Body of pancreas (tissue), 4 donors: ENCODE data around the gene RCOR1.

ENCODE experiments used
- POLR2A ChIP-seq, 3 donors: fragments of 450-650 bp; IDR thresholded peaks; one replicate each; pipeline ENCODE4 v1.6.1; 2016; ENCODE audit warnings: antibody characterized with exemption in 3 of 3, mild to moderate bottlenecking in 2 of 3
- TF ChIP-seq, protein P1 (sequence below), 7 experiments: fragments of 450-650 bp in 4 of 7; fragments of 200-600 bp in 3 of 7; sonication (generic) in 3 of 7; IDR thresholded peaks; one replicate each; pipeline ENCODE4 v1.5.1; 2016 to 2019; ENCODE audit warnings: antibody characterized with exemption in 7 of 7

DNA sequence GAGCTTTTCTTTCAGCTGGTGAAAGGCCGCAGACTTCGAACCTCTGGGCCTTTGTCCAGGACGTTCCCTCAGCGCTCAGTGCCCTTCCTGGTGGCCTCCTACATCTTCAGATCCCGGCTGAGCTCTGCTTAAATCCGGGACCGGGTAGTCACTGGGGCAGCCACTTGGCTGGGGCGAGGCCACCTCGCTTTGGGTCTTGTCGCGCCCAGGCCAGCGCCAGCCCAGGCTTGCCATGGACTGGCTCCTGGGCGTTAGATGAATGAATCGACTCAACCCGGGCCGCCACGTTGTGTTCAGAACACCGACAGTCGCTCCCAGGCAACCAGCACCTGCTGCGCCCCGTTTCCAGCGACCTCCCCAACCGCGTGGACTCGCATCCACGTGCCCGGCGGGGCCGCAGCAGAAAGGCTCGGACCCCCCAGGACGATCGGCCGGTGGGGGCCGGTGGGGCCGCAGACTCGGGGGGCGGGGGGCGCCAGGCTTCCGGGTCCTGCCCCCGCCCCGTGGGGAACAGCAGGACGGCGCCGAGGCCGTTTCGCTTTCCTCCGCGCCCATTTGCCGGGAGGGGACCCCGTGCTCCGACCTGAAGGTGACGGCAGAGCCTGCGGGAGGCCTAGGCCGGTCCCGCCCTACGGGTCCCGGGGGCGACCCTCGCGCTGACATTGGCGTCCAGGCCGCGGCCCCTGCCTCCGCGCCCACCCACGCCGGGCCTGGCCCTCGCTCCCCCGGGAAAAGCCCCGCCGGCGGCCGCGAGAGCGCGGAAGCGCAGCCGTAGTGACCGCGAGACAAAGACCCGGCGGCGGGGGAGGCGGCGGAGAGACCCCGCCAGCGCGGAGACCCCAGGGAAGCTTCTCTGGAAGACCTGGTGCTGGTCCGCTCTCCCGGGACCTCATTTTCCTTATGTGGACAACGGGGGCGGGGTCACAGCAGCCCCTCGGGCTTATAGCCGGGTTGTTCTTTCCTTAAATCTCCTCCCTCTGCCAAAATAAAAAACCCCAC, 37.3 kb upstream of the RCOR1 start:
- TF ChIP-seq, protein P1, sequence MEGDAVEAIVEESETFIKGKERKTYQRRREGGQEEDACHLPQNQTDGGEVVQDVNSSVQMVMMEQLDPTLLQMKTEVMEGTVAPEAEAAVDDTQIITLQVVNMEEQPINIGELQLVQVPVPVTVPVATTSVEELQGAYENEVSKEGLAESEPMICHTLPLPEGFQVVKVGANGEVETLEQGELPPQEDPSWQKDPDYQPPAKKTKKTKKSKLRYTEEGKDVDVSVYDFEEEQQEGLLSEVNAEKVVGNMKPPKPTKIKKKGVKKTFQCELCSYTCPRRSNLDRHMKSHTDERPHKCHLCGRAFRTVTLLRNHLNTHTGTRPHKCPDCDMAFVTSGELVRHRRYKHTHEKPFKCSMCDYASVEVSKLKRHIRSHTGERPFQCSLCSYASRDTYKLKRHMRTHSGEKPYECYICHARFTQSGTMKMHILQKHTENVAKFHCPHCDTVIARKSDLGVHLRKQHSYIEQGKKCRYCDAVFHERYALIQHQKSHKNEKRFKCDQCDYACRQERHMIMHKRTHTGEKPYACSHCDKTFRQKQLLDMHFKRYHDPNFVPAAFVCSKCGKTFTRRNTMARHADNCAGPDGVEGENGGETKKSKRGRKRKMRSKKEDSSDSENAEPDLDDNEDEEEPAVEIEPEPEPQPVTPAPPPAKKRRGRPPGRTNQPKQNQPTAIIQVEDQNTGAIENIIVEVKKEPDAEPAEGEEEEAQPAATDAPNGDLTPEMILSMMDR (IDR thresholded peaks at IDR 0.05): no peak
- TF ChIP-seq POLR2A (IDR thresholded peaks at IDR 0.05): peak in 2 of 3 donors; percentile 23 to 25
